Mesodermal cell (in vitro differentiated cells): ENCODE measurements around the gene PLCH2.

Source experiments
- H3K27ac ChIP-seq: 2 replicates; pipeline ENCODE4 v1.7.0; 2013; ENCODE audit warnings: mild to moderate bottlenecking, low read depth, low read length, moderate library complexity; ENCODE audit not compliant: severe bottlenecking
- H3K36me3 ChIP-seq: 2 replicates; pipeline ENCODE4 v1.7.1; 2013; ENCODE audit warnings: mild to moderate bottlenecking, low read length, moderate library complexity; ENCODE audit not compliant: control insufficient read depth, insufficient read depth
- H3K4me1 ChIP-seq: one replicate; pipeline ENCODE4 v1.7.1; 2013; ENCODE audit warnings: mild to moderate bottlenecking, low read length; ENCODE audit not compliant: insufficient read depth, control insufficient read depth, poor library complexity, severe bottlenecking
- H3K4me3 ChIP-seq: 2 replicates; pipeline ENCODE4 v1.7.0; 2013; ENCODE audit warnings: low read length, control low read depth, mild to moderate bottlenecking; ENCODE audit not compliant: insufficient read depth, poor library complexity, severe bottlenecking; ENCODE audit errors: extremely low read depth
- H3K9me3 ChIP-seq: 2 replicates; pipeline ENCODE4 v1.7.1; 2013; ENCODE audit warnings: mild to moderate bottlenecking, low read length, moderate library complexity; ENCODE audit not compliant: control insufficient read depth
- WGBS, 2 experiments: methylation state at CpG; one replicate each; pipeline ENCODE4 v1.1.5; 2013; ENCODE audit warnings: missing lambda C conversion rate in 2 of 2; ENCODE audit not compliant: insufficient coverage in 2 of 2; 5-methylcytosine and 5-hydroxymethylcytosine counted together

PLCH2 gene

GRCh38 chr1:2498648-2499047 is 22.6 kb downstream of the PLCH2 start:
- 90 to 97% methylated on average over 6 to 9 of the region's 19 CpGs for whole genome bisulfite sequencing, 2 experiments
- Histone ChIP-seq H3K9me3 (no peaks in the 10 kb centered on the region), H3K4me1 (no peaks in the 10 kb centered on the region)

GRCh38 chr1:2499260-2499659 is 23.2 kb downstream of the PLCH2 start:
- 76 to 81% methylated on average over 3 to 4 of the region's 4 CpGs for WGBS, 2 experiments

More at GRCh38 chr1:2498648-2499047, 22.6 kb downstream of the PLCH2 start:
- no peaks in the 10 kb centered on the region for H3K36me3 ChIP-seq
- no peak overlapping the region for H3K27ac ChIP-seq
- no peak overlapping the region for H3K4me3 ChIP-seq

GRCh38 chr1:2499986-2500596 is 24.0 kb downstream of the PLCH2 start:
- Histone ChIP-seq H3K4me1 (no peaks in the 10 kb centered on the region), H3K4me3 (no peak overlapping the region), H3K27ac (no peak overlapping the region), H3K36me3 (no peaks in the 10 kb centered on the region), H3K9me3 (no peaks in the 10 kb centered on the region)
- WGBS, 2 experiments: 83 to 91% methylated on average over 17 to 19 of the region's 19 CpGs

More at GRCh38 chr1:2499260-2499659, 23.2 kb downstream of the PLCH2 start:
- no peaks in the 10 kb centered on the region for H3K4me1 ChIP-seq
- H3K27ac ChIP-seq: no peak overlapping the region
- H3K9me3 ChIP-seq: no peaks in the 10 kb centered on the region
- no peaks in the 10 kb centered on the region for H3K36me3 ChIP-seq
- no peak overlapping the region for H3K4me3 ChIP-seq

GRCh38 chr1:2501041-2501819 is 25.1 kb downstream of the PLCH2 start:
- Histone ChIP-seq H3K36me3 (no peaks in the 10 kb centered on the region), H3K27ac (no peak overlapping the region), H3K4me1 (no peaks in the 10 kb centered on the region), H3K9me3 (no peaks in the 10 kb centered on the region), H3K4me3 (no peak overlapping the region)
- WGBS, 2 experiments: 85 to 86% methylated on average over 22 to 27 of the region's 28 CpGs

GRCh38 chr1:2501820-2502119 is 25.7 kb downstream of the PLCH2 start:
- H3K9me3 ChIP-seq: no peaks in the 10 kb centered on the region
- 91 to 95% methylated on average over 7 of the region's 7 CpGs for WGBS, 2 experiments
- no peaks in the 10 kb centered on the region for H3K4me1 ChIP-seq
- H3K4me3 ChIP-seq: no peak overlapping the region
- H3K27ac ChIP-seq: no peak overlapping the region
- no peaks in the 10 kb centered on the region for H3K36me3 ChIP-seq

GRCh38 chr1:2502210-2502609 is 26.1 kb downstream of the PLCH2 start:
- 91 to 93% methylated on average over 26 to 34 of the region's 34 CpGs for WGBS, 2 experiments
- H3K4me1 ChIP-seq: no peaks in the 10 kb centered on the region
- H3K27ac ChIP-seq: no peak overlapping the region
- no peaks in the 10 kb centered on the region for H3K36me3 ChIP-seq
- no peaks in the 10 kb centered on the region for H3K9me3 ChIP-seq
- H3K4me3 ChIP-seq: no peak overlapping the region

- H3K4me1 ChIP-seq: no peaks in the 10 kb centered on the region
- no peak overlapping the region for H3K27ac ChIP-seq
- no peaks in the 10 kb centered on the region for H3K9me3 ChIP-seq
- 90 to 92% methylated on average over 27 to 30 of the region's 36 CpGs for whole genome bisulfite sequencing, 2 experiments
- H3K4me3 ChIP-seq: no peak overlapping the region
- no peaks in the 10 kb centered on the region for H3K36me3 ChIP-seq
Measured at GRCh38 chr1:2502661-2503553, 26.8 kb downstream of the PLCH2 start.

GRCh38 chr1:2503554-2504224 is 27.6 kb downstream of the PLCH2 start:
- 85 to 87% methylated on average over 33 of the region's 42 CpGs for WGBS, 2 experiments
- H3K4me3 ChIP-seq: no peak overlapping the region
- no peaks in the 10 kb centered on the region for H3K4me1 ChIP-seq
- no peaks in the 10 kb centered on the region for H3K9me3 ChIP-seq
- H3K27ac ChIP-seq: no peak overlapping the region
- H3K36me3 ChIP-seq: peaks cover under 1% of the 10 kb centered on the region

- WGBS, 2 experiments: 90 to 94% methylated on average over 18 to 36 of the region's 36 CpGs
- no peak overlapping the region for H3K27ac ChIP-seq
- no peaks in the 10 kb centered on the region for H3K4me1 ChIP-seq
- no peak overlapping the region for H3K4me3 ChIP-seq
- peaks cover 7% of the 10 kb centered on the region for H3K36me3 ChIP-seq
- H3K9me3 ChIP-seq: no peaks in the 10 kb centered on the region
Measured at GRCh38 chr1:2504225-2504948, 28.3 kb downstream of the PLCH2 start.

- H3K9me3 ChIP-seq: no peaks in the 10 kb centered on the region
- H3K4me3 ChIP-seq: no peak overlapping the region
- 83 to 89% methylated on average over 13 to 21 of the region's 22 CpGs for WGBS, 2 experiments
- no peak overlapping the region for H3K27ac ChIP-seq
- no peaks in the 10 kb centered on the region for H3K4me1 ChIP-seq
- peaks cover 11% of the 10 kb centered on the region for H3K36me3 ChIP-seq
Measured at GRCh38 chr1:2504949-2505272, 28.8 kb downstream of the PLCH2 start.
